Ishikawa (cell line): Measurements from ENCODE around the gene ANTXR1.

ENCODE experiments used
- CEBPB ChIP-seq: IDR thresholded peaks from 2 replicates; pipeline ENCODE4 v1.6.1; 2012
- CREB1 ChIP-seq: IDR thresholded peaks from 2 replicates; pipeline ENCODE4 v1.6.1; 2012; ENCODE audit warnings: low read depth
- EGR1 ChIP-seq: IDR thresholded peaks from 2 replicates; pipeline ENCODE4 v1.6.1; 2012
- EP300 ChIP-seq: IDR thresholded peaks from 2 replicates; pipeline ENCODE4 v1.6.1; 2012; ENCODE audit warnings: borderline replicate concordance
- FOXM1 ChIP-seq: IDR thresholded peaks from 2 replicates; pipeline ENCODE4 v1.6.1; 2012; ENCODE audit warnings: low read depth, borderline replicate concordance
- MAX ChIP-seq: IDR thresholded peaks from 2 replicates; pipeline ENCODE4 v1.6.1; 2012
- NFIC ChIP-seq: IDR thresholded peaks from 2 replicates; pipeline ENCODE4 v1.6.1; 2012
- RAD21 ChIP-seq: IDR thresholded peaks from 2 replicates; pipeline ENCODE4 v1.6.1; 2012; ENCODE audit warnings: low read depth
- TAF1 ChIP-seq: IDR thresholded peaks from 2 replicates; pipeline ENCODE4 v1.6.1; 2012; ENCODE audit warnings: low read depth, mild to moderate bottlenecking
- TCF12 ChIP-seq: IDR thresholded peaks from 2 replicates; pipeline ENCODE4 v1.6.1; 2012; ENCODE audit warnings: low read depth
- TEAD4 ChIP-seq: IDR thresholded peaks from 2 replicates; pipeline ENCODE4 v1.6.1; 2012
- YY1 ChIP-seq: IDR thresholded peaks from 2 replicates; pipeline ENCODE4 v1.6.1; 2012; ENCODE audit warnings: low read depth
- ZBTB7A ChIP-seq: IDR thresholded peaks from 2 replicates; pipeline ENCODE4 v1.6.1; 2012; ENCODE audit warnings: low read depth
- TF ChIP-seq, protein P1 (sequence below): IDR thresholded peaks from 2 replicates; pipeline ENCODE4 v1.6.1; 2012; ENCODE audit warnings: low read depth, mild to moderate bottlenecking
- TF ChIP-seq, protein P2 (sequence below): IDR thresholded peaks from 2 replicates; pipeline ENCODE4 v1.6.1; 2012

Gene ANTXR1

DNA sequence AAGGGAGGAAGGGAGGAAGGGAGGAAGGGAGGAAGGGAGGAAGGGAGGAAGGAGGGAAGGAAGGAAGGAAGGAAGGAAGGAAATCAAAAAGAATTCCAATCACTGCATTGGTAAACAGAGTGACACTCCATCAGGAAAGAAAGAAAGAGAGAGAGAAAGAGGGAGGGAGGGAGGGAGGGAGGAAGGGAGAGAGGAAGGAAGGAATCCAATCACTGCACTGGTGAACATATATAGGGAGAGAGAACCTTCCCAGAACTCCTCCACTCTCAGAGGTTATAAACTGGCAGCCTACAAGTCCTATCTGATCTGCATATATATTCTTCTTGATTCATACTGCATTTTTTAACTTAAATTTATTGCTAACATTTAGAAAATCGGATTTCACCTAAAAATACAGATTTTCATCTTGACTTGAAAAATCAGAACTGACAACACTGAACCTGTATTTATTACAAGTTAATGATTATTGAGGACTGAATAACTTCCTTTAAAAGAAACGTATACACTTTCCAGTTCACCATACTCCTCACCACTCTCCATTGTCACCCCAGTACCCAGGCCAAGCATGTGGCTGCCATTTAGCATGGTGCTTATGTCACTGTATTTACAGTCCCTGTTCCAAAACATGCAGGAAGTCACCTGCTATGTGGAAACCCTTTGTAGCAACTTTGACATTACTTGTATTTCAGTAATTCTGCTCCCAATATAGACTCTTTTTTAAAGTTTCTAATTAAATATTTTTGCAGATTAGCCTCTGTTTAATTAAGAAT, 83.5 kb downstream of the ANTXR1 start:
- TF ChIP-seq NFIC (no peak), YY1 (no peak), ZBTB7A (no peak), EP300 (no peak), TCF12 (no peak), RAD21 (no peak)
- TF ChIP-seq, protein P1, sequence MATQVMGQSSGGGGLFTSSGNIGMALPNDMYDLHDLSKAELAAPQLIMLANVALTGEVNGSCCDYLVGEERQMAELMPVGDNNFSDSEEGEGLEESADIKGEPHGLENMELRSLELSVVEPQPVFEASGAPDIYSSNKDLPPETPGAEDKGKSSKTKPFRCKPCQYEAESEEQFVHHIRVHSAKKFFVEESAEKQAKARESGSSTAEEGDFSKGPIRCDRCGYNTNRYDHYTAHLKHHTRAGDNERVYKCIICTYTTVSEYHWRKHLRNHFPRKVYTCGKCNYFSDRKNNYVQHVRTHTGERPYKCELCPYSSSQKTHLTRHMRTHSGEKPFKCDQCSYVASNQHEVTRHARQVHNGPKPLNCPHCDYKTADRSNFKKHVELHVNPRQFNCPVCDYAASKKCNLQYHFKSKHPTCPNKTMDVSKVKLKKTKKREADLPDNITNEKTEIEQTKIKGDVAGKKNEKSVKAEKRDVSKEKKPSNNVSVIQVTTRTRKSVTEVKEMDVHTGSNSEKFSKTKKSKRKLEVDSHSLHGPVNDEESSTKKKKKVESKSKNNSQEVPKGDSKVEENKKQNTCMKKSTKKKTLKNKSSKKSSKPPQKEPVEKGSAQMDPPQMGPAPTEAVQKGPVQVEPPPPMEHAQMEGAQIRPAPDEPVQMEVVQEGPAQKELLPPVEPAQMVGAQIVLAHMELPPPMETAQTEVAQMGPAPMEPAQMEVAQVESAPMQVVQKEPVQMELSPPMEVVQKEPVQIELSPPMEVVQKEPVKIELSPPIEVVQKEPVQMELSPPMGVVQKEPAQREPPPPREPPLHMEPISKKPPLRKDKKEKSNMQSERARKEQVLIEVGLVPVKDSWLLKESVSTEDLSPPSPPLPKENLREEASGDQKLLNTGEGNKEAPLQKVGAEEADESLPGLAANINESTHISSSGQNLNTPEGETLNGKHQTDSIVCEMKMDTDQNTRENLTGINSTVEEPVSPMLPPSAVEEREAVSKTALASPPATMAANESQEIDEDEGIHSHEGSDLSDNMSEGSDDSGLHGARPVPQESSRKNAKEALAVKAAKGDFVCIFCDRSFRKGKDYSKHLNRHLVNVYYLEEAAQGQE: no peak
- TF ChIP-seq, protein P2, sequence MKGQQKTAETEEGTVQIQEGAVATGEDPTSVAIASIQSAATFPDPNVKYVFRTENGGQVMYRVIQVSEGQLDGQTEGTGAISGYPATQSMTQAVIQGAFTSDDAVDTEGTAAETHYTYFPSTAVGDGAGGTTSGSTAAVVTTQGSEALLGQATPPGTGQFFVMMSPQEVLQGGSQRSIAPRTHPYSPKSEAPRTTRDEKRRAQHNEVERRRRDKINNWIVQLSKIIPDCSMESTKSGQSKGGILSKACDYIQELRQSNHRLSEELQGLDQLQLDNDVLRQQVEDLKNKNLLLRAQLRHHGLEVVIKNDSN: no peak

GRCh38 chr2:69097148-69097610, 84.2 kb downstream of the ANTXR1 start:
- TF ChIP-seq MAX (no peak), TAF1 (no peak), EGR1 (no peak), NFIC (no peak), FOXM1 (no peak), RAD21 (no peak), EP300 (no peak), TEAD4 (no peak), ZBTB7A (no peak), CREB1 (no peak), TCF12 (no peak)
- TF ChIP-seq, protein P1: no peak
- TF ChIP-seq, protein P2: no peak

- no peak for TF ChIP-seq YY1
- no peak for TF ChIP-seq CEBPB
- no peak for TF ChIP-seq EP300
- no peak for TF ChIP-seq TAF1
- no peak for TF ChIP-seq EGR1
- no peak for TF ChIP-seq TEAD4
- no peak for TF ChIP-seq ZBTB7A
- no peak for TF ChIP-seq TCF12
- TF ChIP-seq NFIC: no peak
- no peak for TF ChIP-seq RAD21
- TF ChIP-seq, protein P2: no peak
- TF ChIP-seq, protein P1: no peak
- no peak for TF ChIP-seq FOXM1
- no peak for TF ChIP-seq MAX
- TF ChIP-seq CREB1: no peak
Measured at GRCh38 chr2:69097891-69098655, 85.1 kb downstream of the ANTXR1 start.
